GM19324 (cell line): Measurements from ENCODE around the gene CSN2.

ENCODE experiments used
- ATAC-seq: cut with Tn5 transposase; IDR thresholded peaks from one replicate; pipeline ENCODE4 v1.9.1; 2021; ENCODE audit warnings: mild to moderate bottlenecking, moderate library complexity; ENCODE audit not compliant: unreplicated experiment, low FRiP score

The CSN2 gene

DNA sequence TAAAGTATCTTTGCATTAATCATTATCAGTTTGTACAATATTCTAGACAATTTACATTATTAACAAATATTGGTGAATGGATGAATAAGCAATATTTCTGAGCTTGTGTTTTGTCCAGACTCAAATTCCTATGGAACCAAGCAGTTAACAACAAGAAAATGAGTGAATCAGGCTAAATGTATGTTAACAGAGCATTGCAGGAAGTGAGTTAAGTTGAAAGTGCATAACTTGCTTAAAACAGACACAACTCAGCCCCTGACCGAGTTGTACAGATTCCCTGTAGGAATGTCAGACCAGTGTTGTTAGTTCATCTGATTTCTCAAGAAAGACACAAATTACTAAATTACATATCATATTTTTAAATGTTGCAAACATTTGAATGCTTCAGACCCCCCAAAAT is 58.4 kb downstream of the CSN2 start:
- ATAC-seq = no peak
